K562 (cell line): Measurements from ENCODE around the gene MAP1LC3A. TPM values are rescaled to one million over a fixed set of nuclear protein-coding genes. Genes with fewer than 3 reads are reported as not detected.

Source experiments
- ATAC-seq: fragments of 200-7000 bp; cut with Tn5 transposase; 3 replicates; pipeline ENCODE4 v1.9.1; 2020; ENCODE audit warnings: moderate library complexity
- Bru-seq: library from RNA; stranded (reverse); fragments of 400-500 nt; gene quantifications from one replicate; lab custom pipeline; 2021; lab: Mats Ljungman, UMichigan
- BruChase-seq, 2 experiments: library from RNA; stranded (reverse); fragments of 400-500 nt; gene quantifications; one replicate each; lab custom pipeline; 2021; lab: Mats Ljungman, UMichigan
- BruUV-seq: library from RNA; stranded (reverse); fragments of 400-500 nt; replicated peaks from 2 replicates; lab custom pipeline; 2021; lab: Mats Ljungman, UMichigan
- CTCF ChIA-PET: fragments of 300-600 bp; formaldehyde crosslinking; extraction: SDS; loops from one replicate; lab custom pipeline; 2021; ENCODE audit warnings: low intra/inter-chr PET ratio; lab: Yijun Ruan, JAX
- POLR2A ChIA-PET: fragments of 300-600, 350-650 bp; sonication (Branson Sonifier 250); formaldehyde crosslinking; extraction: SDS; loops from one replicate; lab custom pipeline; 2021; ENCODE audit warnings: antibody characterized with exemption, inconsistent platforms; lab: Yijun Ruan, JAX
- DNase-seq, 4 experiments: peaks; one replicate each; pipeline versions ENCODE4 v3.0.0 to v3.0.0-alpha.2; 2011 to 2018; ENCODE audit warnings: low spot score in 3 of 4, mixed read lengths in 3 of 4; ENCODE audit errors: extremely low read depth in 1 of 4
- FAIRE-seq: peaks from 2 replicates; lab custom pipeline; 2011; peaks lifted over from hg19 to GRCh38; lab: Jason Lieb, UNC
- H2AFZ ChIP-seq: 2 replicates; pipeline ENCODE4 v1.6.0; 2011; ENCODE audit warnings: low read depth, low read length, control low read depth, inconsistent platforms
- H3K27ac ChIP-seq: fragments of 200-600 bp; 3 replicates; pipeline ENCODE4 v1.8.0; 2011; ENCODE audit warnings: low read depth, mild to moderate bottlenecking, control low read depth, inconsistent platforms, low read length, moderate library complexity, mixed read lengths; ENCODE audit errors: extremely low read depth
- H3K27me3 ChIP-seq, 2 experiments: fragments of 300-600 bp in 1 of 2; 2 replicates in 1 of 2; 3 replicates in 1 of 2; pipeline versions ENCODE4 v1.6.0 to v1.8.0; 2011; ENCODE audit warnings: inconsistent platforms in 2 of 2, low read length in 2 of 2, mild to moderate bottlenecking in 1 of 2, mixed read lengths in 1 of 2, moderate library complexity in 1 of 2; ENCODE audit not compliant: control insufficient read depth in 2 of 2, insufficient read depth in 2 of 2
- H3K36me3 ChIP-seq: fragments of 300-600 bp; 3 replicates; pipeline ENCODE4 v1.8.0; 2011; ENCODE audit warnings: mild to moderate bottlenecking, low read length, inconsistent platforms; ENCODE audit not compliant: control insufficient read depth, insufficient read depth
- H3K4me1 ChIP-seq, 2 experiments: fragments of 200-600 bp in 1 of 2; replicated peaks in 1 of 2; 2 replicates in 1 of 2; 3 replicates in 1 of 2; pipeline versions ENCODE4 v1.5.1 to v1.8.0; 2011; ENCODE audit warnings: inconsistent platforms in 2 of 2, low read length in 2 of 2, mild to moderate bottlenecking in 1 of 2, mixed read lengths in 1 of 2, moderate library complexity in 1 of 2; ENCODE audit not compliant: control insufficient read depth in 2 of 2, insufficient read depth in 2 of 2
- H3K4me2 ChIP-seq: 2 replicates; pipeline ENCODE4 v1.6.1; 2011; ENCODE audit warnings: low read length, control low read depth, inconsistent platforms, mixed read lengths; ENCODE audit not compliant: insufficient read depth
- H3K4me3 ChIP-seq: fragments of 200-600 bp; sonication (generic), shearing (Covaris generic); 2 replicates; pipeline ENCODE4 v1.5.1; 2016; ENCODE audit warnings: control low read depth, inconsistent platforms
- H3K79me2 ChIP-seq: fragments of 200-600 bp; 3 replicates; pipeline ENCODE4 v1.8.0; 2011; ENCODE audit warnings: low read length, inconsistent platforms; ENCODE audit not compliant: control insufficient read depth, insufficient read depth
- H3K9ac ChIP-seq, 2 experiments: 2 replicates each; pipeline versions ENCODE4 v1.6.0 to v1.6.1; 2011; ENCODE audit warnings: low read depth in 2 of 2, low read length in 2 of 2, control low read depth in 1 of 2, inconsistent platforms in 1 of 2, mild to moderate bottlenecking in 1 of 2, mixed read lengths in 1 of 2; ENCODE audit not compliant: insufficient read depth in 1 of 2
- H3K9me1 ChIP-seq: one replicate; pipeline ENCODE4 v1.6.0; 2011; ENCODE audit warnings: inconsistent platforms, mild to moderate bottlenecking, low read length, moderate library complexity; ENCODE audit not compliant: control insufficient read depth, insufficient read depth
- H3K9me3 ChIP-seq: replicated peaks from 2 replicates; pipeline ENCODE4 v1.5.1; 2011; ENCODE audit warnings: low read depth, low read length, inconsistent platforms; ENCODE audit not compliant: control insufficient read depth, insufficient read depth
- H4K20me1 ChIP-seq: replicated peaks from 2 replicates; pipeline ENCODE4 v1.6.1; 2011; ENCODE audit warnings: low read length, inconsistent platforms, mixed read lengths; ENCODE audit not compliant: control insufficient read depth, insufficient read depth
- ATF1 ChIP-seq, 2 experiments: fragments of 450-650 bp in 1 of 2; IDR thresholded peaks; 2 replicates each; pipeline ENCODE4 v1.6.1; 2016; ENCODE audit warnings: missing compliant biosample characterization in 1 of 2, missing genetic modification characterization in 1 of 2
- ATF7 ChIP-seq: fragments of 450-650 bp; IDR thresholded peaks from 2 replicates; pipeline ENCODE4 v1.7.1; 2014; ENCODE audit warnings: mild to moderate bottlenecking, moderate library complexity
- CREB1 ChIP-seq, 2 experiments: sonication (generic) in 1 of 2; formaldehyde crosslinking in 1 of 2; IDR thresholded peaks; 2 replicates each; pipeline versions ENCODE4 v1.6.1 to v1.8.0; 2012 to 2022; ENCODE audit warnings: inconsistent platforms in 1 of 2, mild to moderate bottlenecking in 1 of 2, missing genetic modification reagents in 1 of 2, moderate library complexity in 1 of 2
- CREM ChIP-seq: IDR thresholded peaks from 2 replicates; pipeline ENCODE4 v1.6.1; 2014; ENCODE audit warnings: antibody characterized with exemption, low read depth
- CXXC5 ChIP-seq: fragments of 250-450 bp; sonication (Bioruptor Pico); IDR thresholded peaks from 2 replicates; pipeline ENCODE4 v1.8.0; 2022; ENCODE audit warnings: inconsistent platforms, mild to moderate bottlenecking, moderate library complexity
- KLF1 ChIP-seq: fragments of 450-650 bp; IDR thresholded peaks from 2 replicates; pipeline ENCODE4 v1.6.1; 2016; ENCODE audit warnings: missing genetic modification characterization, missing compliant biosample characterization
- NR2C1 ChIP-seq, 2 experiments: fragments of 450-650 bp; IDR thresholded peaks; 2 replicates each; pipeline ENCODE4 v1.6.1; 2017; ENCODE audit warnings: mild to moderate bottlenecking in 2 of 2, antibody characterized with exemption in 1 of 2, inconsistent platforms in 1 of 2, missing compliant biosample characterization in 1 of 2, missing genetic modification characterization in 1 of 2
- RBFOX2 ChIP-seq: fragments of 200-400 bp; formaldehyde crosslinking; IDR thresholded peaks from 2 replicates; pipeline ENCODE4 v1.6.1; 2017; ENCODE audit warnings: low read depth, mild to moderate bottlenecking, low read length, moderate library complexity
- ZNF707 ChIP-seq: fragments of 250-450 bp; sonication (Bioruptor Pico); conservative IDR thresholded peaks from 2 replicates; pipeline ENCODE4 v1.8.0; 2022; ENCODE audit warnings: inconsistent platforms, mild to moderate bottlenecking, moderate library complexity
- WGBS: fragments of 100-300 bp; shearing (Covaris generic); methylation state at CpG from one replicate; pipeline ENCODE4 v1.1.6; 2016; ENCODE audit warnings: low coverage, mixed read lengths; ENCODE audit not compliant: insufficient coverage; ENCODE audit errors: missing lambda C conversion rate; 5-methylcytosine and 5-hydroxymethylcytosine counted together
- in situ Hi-C: fragments of 300-500 bp; cut with MboI; formaldehyde crosslinking; loops from 4 replicates; pipeline ENCODE4 v1.15.0; 2018; ENCODE audit warnings: inconsistent platforms, mixed read lengths
- intact Hi-C: fragments of 100-400 bp; cut with micrococcal nuclease; formaldehyde crosslinking; loops from 2 replicates; pipeline ENCODE4 v1.14.2; 2022
- long read RNA-seq, 3 experiments: library from polyadenylated mRNA in 2 of 3; library from RNA in 1 of 3; unstranded in 2 of 3; stranded (forward) in 1 of 3; transcript quantifications; one replicate each; pipeline ENCODE4 v2.0.0, GENCODE V29; 2019 to 2022
- polyA minus RNA-seq, 3 experiments: library from RNA; depleted of rRNA, polyadenylated mRNA; stranded (reverse); fragments of >200 nt; gene quantifications; 2 replicates each; pipeline ENCODE4 v1.2.3, GENCODE V29; 2011
- polyA plus RNA-seq, 8 experiments: library from polyadenylated mRNA; depleted of rRNA in 4 of 8; stranded (reverse) in 5 of 8; unstranded in 3 of 8; fragments of >200 nt; fragmentation: Nextera tagmentation in 2 of 8; fragmentation: Illumina TruSeq in 1 of 8; extraction: Ambion mirVana in 2 of 8; extraction: Trizol in 1 of 8; gene quantifications; 2 replicates each; pipeline versions ENCODE4 v1.2.1 to v1.2.3, GENCODE V29; 2011 to 2014; ENCODE audit warnings: inconsistent platforms in 1 of 8, missing spikeins in 1 of 8
- total RNA-seq, 7 experiments: library from RNA; depleted of rRNA in 6 of 7; stranded (reverse); fragments of >200 nt in 6 of 7; fragmentation: Illumina TruSeq in 2 of 7; extraction: Trizol in 2 of 7; gene quantifications; 2 replicates each; pipeline versions ENCODE4 v1.2.1 to v1.2.3, GENCODE V29; 2011 to 2021; ENCODE audit warnings: low replicate concordance in 1 of 7
- TF ChIP-seq, protein P1 (sequence below), 2 experiments: IDR thresholded peaks; 2 replicates each; pipeline ENCODE4 v1.6.1; 2011; ENCODE audit warnings: borderline replicate concordance in 1 of 2, control low read depth in 1 of 2, low read depth in 1 of 2, low read length in 1 of 2, mild to moderate bottlenecking in 1 of 2, mixed read lengths in 1 of 2, moderate library complexity in 1 of 2; ENCODE audit not compliant: insufficient read depth in 1 of 2, insufficient read length in 1 of 2, poor library complexity in 1 of 2, severe bottlenecking in 1 of 2; ENCODE audit errors: extremely low read depth in 1 of 2
- TF ChIP-seq, protein P2 (sequence below): sonication (generic); formaldehyde crosslinking; IDR thresholded peaks from 2 replicates; pipeline ENCODE4 v1.8.1; 2023; ENCODE audit warnings: mild to moderate bottlenecking, missing genetic modification reagents

The MAP1LC3A gene
- total RNA-seq (2011; cell fraction: chromatin; rRNA removed; ENCODE audit: low replicate concordance): not detected in 2 replicates
- total RNA-seq (2011; cell fraction: nucleolus; rRNA removed): not detected in 2 replicates
- not detected in 2 replicates for total RNA-seq (2011; cell fraction: nucleoplasm; rRNA removed)
- total RNA-seq (2014; rRNA removed): 0.27 TPM in 1 of 2 replicates, not detected in the other
- total RNA-seq (2014; rRNA removed; fragmentation: Illumina TruSeq; extraction: Trizol): not detected in 2 replicates
- total RNA-seq (2015; rRNA removed; fragmentation: Illumina TruSeq; extraction: Trizol): not detected in 2 replicates
- total RNA-seq (2021): 0.22 and 0.38 TPM in 2 replicates
- polyA plus RNA-seq (2011; rRNA removed): not detected in 2 replicates
- not detected in 2 replicates for polyA plus RNA-seq (2011; cell fraction: cytosol; rRNA removed)
- polyA plus RNA-seq (2011; cell fraction: nucleus; rRNA removed): not detected in 2 replicates
- polyA plus RNA-seq (2012): 0.07 and 0.57 TPM in 2 replicates
- polyA plus RNA-seq (2014; fragmentation: Illumina TruSeq; extraction: Trizol): not detected in 2 replicates
- not detected for polyA plus RNA-seq (2014; fragmentation: Nextera tagmentation; extraction: Ambion mirVana)
- 0.28 TPM in 1 of 2 replicates, not detected in the other for polyA plus RNA-seq (2014; rRNA removed)
- not detected in 2 replicates for polyA minus RNA-seq (2011; rRNA and poly(A)+ RNA removed)
- not detected in 2 replicates for polyA minus RNA-seq (2011; cell fraction: cytosol; rRNA and poly(A)+ RNA removed)
- not detected in 2 replicates for polyA minus RNA-seq (2011; cell fraction: nucleus; rRNA and poly(A)+ RNA removed)
- percentile 29 among the genes with signal in this experiment for Bru-seq, nascent RNA
- BruChase-seq, experiment 1, labeled RNA remaining after a 2-hour chase: percentile 24 among the genes with signal in this experiment
- BruChase-seq, experiment 2, labeled RNA remaining after a 6-hour chase: percentile 31 among the genes with signal in this experiment
- long read RNA-seq, experiment 1: 0 reads
- long read RNA-seq, experiment 2: 0 reads
- long read RNA-seq, experiment 3: 0 reads

DNA sequence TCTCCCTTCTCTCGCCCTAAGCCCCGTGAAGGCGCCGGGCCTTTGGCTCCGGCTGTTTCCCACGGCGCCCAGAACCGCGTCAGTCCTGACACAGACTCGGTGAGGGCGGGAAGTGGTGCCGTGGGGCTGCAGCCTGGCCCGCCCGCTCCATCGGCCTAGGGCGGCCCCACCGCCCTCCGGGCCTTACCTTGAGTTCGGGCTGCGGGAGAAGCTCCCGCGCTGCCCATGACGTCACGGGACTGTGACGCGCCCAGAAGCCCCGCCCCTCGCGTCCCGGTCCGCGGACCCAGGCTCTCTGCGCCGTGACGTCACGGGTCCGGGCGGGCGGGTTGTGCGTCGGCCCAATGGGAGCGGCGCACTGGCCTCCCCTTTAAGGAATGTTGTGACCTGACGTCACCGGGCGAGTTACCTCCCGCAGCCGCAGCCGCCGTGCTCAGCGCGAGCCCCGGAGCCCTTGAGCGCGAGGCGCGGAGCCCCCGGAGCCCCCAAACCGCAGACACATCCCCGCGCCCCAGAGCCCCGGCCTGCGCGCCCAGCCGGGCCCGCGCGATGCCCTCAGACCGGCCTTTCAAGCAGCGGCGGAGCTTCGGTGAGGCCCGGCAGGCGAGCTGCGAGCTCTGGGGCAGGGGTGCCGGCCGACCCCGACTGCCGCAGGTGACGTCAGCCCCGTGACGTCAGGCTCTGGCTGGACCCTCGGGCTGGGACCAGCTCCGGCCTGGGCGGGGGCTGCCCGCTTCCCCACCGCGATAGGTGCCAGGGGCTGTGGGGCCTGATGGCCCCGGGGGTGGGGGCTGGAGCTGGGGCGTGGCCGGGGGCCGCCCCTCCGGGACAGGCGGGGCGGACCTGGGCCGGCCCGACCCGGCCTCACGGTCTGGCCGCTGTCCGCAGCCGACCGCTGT lies at the start of gene MAP1LC3A:
Gene MAP1LC3A (plus strand): TSS at position 399 of the 899 bp plus-strand sequence. CDS start 151 bp downstream, at position 550.
- H3K27ac ChIP-seq: peak within 1 kb of the TSS; percentile 54; the same call in 2 of the 3 replicates
- WGBS: 79% methylated on average over 34 of the region's 103 CpGs
- POLR2A ChIA-PET: interaction anchor here (0.7 to 1.2 kb wide), 2 partner anchors 10 to 17 kb away, joined by 6 to 7 read pairs; no protein-coding TSS in a partner anchor
- H3K9me3 ChIP-seq: no peaks in the 10 kb centered on the region
- peaks cover 11% of the 10 kb centered on the region; the same call in 1 of the 3 replicates for H3K36me3 ChIP-seq
- peak within 1 kb of the TSS; percentile 46 to 87 for H3K9ac ChIP-seq
- no TSS peak for BruUV-seq
- CTCF ChIA-PET: no interaction called here
- H2AFZ ChIP-seq: 0 out of 2 replicates have a peak within 1 kb of the TSS, but pooled peaks have one; percentile 50
- H3K9me1 ChIP-seq: no peaks in the 10 kb centered on the region
- intact Hi-C loops: no loop called here
- H3K4me1 ChIP-seq: peaks cover 2 to 19% of the 10 kb centered on the region in 2 experiments; a peak in 3 of 5 replicates
- FAIRE-seq: no peak
- no peaks in the 10 kb centered on the region for H3K27me3 ChIP-seq
- in situ Hi-C loops: no loop called here
- peak within 1 kb of the TSS; percentile 46; the same call in 1 of the 2 replicates for H3K4me2 ChIP-seq
- peak; percentile 57 to 68 (median 62) for DNase-seq
- peak; percentile 70 for ATAC-seq
- no peaks in the 10 kb centered on the region for H3K79me2 ChIP-seq
- H4K20me1 ChIP-seq: no peaks in the 10 kb centered on the region
- H3K4me3 ChIP-seq: peak within 1 kb of the TSS; percentile 34
- TF ChIP-seq ZNF707 (CRISPR knock-in tag) (no peak), ATF1 (CRISPR knock-in tag; IDR thresholded peaks at IDR 0.05) (no peak; the same call in 1 of the 2 replicates), ATF1 (tag; IDR thresholded peaks at IDR 0.05) (peak; percentile 95), CREM (peak; percentile 86), ATF7 (peak; percentile 65; the same call in 1 of the 2 replicates), CXXC5 (CRISPR knock-in tag) (peak; percentile 29; the same call in 1 of the 2 replicates), RBFOX2 (0 out of 2 replicates have a peak, but pooled peaks have one; percentile 31), KLF1 (tag) (no peak), CREB1 (IDR thresholded peaks at IDR 0.05) (peak; percentile 83), CREB1 (CRISPR knock-in tag; IDR thresholded peaks at IDR 0.05) (no peak), NR2C1 (IDR thresholded peaks at IDR 0.05) (no peak), NR2C1 (tag; IDR thresholded peaks at IDR 0.05) (no peak)
- TF ChIP-seq, protein P1, sequence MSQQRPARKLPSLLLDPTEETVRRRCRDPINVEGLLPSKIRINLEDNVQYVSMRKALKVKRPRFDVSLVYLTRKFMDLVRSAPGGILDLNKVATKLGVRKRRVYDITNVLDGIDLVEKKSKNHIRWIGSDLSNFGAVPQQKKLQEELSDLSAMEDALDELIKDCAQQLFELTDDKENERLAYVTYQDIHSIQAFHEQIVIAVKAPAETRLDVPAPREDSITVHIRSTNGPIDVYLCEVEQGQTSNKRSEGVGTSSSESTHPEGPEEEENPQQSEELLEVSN (IDR thresholded peaks at IDR 0.05; ENCODE audit: borderline replicate concordance in 1 of 2, extremely low read depth in 1 of 2, insufficient read depth in 1 of 2, insufficient read length in 1 of 2, low read depth in 1 of 2, low read length in 1 of 2, poor library complexity in 1 of 2, severe bottlenecking in 1 of 2): peak in 1 of 2 experiments; percentile 35
- TF ChIP-seq, protein P2, sequence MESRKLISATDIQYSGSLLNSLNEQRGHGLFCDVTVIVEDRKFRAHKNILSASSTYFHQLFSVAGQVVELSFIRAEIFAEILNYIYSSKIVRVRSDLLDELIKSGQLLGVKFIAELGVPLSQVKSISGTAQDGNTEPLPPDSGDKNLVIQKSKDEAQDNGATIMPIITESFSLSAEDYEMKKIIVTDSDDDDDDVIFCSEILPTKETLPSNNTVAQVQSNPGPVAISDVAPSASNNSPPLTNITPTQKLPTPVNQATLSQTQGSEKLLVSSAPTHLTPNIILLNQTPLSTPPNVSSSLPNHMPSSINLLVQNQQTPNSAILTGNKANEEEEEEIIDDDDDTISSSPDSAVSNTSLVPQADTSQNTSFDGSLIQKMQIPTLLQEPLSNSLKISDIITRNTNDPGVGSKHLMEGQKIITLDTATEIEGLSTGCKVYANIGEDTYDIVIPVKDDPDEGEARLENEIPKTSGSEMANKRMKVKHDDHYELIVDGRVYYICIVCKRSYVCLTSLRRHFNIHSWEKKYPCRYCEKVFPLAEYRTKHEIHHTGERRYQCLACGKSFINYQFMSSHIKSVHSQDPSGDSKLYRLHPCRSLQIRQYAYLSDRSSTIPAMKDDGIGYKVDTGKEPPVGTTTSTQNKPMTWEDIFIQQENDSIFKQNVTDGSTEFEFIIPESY (CRISPR knock-in tag): peak; percentile 62; the same call in 1 of the 2 replicates
